Stimulated activated CD8-positive, alpha-beta memory T cell treated with anti-CD3 and anti-CD28 coated beads, Interleukin-7, amount 100 ng/mL, for 24 hours (primary cell): ENCODE data around the gene C4orf54.

Source experiments
- DNase-seq: peaks from one replicate; pipeline ENCODE4 v3.0.0-alpha.2; 2020; ENCODE audit warnings: low read depth

The C4orf54 gene

DNA sequence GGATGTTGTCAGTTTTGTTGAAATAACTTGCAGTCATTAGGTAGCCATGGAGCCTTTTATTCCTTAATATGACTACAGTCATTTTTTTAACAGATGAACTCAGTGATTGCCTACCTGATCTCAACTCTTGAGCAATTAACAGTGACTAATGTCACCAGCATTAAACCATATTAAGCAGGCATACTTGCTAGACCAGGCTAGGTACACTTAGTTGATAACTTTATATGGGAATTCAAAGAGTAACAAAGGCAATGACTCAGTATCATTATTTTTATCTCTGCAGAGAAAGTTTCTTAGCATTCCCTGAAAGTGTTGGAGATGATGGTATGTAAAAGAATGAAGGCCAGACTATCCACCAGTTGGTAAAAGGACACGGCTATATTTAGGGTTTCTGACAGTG, at the start of gene C4orf54:
Gene C4orf54 (minus strand): TSS at position 31 of the 400 bp plus-strand sequence. CDS start 3,180 bp downstream, outside the sequence.
- no peak for DNase-seq

DNA sequence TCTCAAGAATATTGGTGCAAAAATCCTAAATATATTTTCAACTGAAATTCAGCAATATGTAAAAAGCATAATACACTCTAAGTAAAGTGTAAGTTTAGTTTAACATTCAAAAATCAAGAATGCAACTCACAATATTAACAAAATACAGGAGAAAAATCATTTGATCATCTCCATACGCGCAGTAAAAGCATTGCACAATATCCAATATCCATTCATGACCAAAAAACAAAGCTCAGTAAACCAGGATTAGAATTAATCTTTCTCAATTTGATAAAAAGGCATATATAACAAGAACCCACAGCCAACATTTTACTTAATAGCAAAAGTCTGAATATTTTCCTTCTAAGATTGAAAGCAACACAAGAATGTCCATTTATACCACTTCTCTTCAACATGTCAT, 48.3 kb upstream of the C4orf54 start:
- DNase-seq: no peak

DNA sequence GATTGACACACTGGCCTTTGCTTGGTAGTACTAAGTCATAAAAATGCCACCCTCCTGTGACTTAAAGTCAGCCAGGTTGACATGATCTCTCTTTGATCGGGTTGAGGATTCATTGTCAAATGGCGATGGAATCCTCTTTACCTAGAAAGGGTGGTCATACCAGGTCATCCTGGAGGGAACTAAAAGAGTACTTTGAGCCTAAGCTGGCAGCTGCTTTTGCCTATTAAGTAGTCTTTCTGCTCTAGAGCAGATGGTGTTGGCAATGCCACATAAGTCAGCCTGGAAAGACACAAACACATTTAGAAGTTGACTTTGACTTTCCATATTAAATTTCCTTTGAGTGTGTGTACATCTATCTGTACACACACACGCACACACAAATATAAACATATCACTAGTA, 39.2 kb upstream of the C4orf54 start:
- no peak for DNase-seq

DNA sequence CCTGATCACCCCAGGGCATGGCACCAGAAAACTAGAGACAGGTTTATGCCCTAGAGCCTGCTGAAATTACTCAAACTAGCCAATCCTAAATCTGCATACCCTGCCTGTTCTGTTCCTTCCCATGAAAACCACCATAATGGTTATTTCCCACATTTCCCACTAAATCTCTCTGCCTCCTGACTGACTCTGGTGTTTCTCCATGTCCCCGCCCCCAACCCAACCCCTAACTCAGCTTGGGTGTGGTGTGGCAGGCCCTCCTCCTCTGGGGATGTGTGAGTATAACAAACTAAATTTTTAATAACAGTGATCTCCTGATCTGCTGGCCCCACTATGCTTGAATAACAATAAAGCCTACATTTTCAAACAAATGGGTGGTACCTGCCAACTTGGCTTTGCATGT, 35.5 kb upstream of the C4orf54 start:
- DNase-seq: no peak

DNA sequence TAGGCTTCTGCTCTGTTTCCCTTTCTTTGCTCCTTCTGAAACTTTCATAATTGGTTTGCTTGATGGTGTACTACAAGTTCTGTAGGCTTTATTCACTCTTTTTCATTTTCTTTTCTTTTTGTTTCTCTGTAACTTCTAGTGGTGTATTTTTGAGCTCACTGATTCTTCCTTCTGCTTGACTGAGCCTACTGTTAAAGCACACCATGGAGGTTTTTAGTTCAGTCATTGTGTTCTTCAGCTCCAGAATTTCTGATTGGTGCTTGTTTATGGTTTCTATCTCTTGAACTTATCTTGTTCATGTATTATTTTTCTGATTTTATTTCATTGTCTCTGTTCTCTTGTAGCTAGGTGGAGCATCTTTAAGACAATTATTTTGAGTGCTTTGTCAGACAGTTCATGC, 33.4 kb upstream of the C4orf54 start:
- no peak for DNase-seq

DNA sequence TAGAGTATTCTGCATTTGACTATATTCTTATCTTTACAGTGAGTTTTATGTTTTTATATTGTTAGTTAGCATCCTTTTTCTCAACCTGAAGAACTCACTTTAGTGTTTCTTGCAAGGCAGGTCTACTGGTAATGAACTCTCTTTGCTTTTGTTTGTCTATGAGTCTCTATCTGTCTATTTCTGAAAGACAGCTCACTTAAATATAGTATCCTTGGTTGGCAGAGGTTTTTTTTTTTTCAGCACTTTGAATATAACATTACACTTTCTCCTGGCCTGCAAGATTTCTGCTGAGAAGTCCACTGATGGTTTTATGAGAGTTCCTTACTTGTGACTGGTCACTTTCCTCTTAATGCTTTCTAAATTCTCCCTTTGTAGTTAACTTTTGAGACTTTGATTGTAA, 32.8 kb upstream of the C4orf54 start:
- no peak for DNase-seq

DNA sequence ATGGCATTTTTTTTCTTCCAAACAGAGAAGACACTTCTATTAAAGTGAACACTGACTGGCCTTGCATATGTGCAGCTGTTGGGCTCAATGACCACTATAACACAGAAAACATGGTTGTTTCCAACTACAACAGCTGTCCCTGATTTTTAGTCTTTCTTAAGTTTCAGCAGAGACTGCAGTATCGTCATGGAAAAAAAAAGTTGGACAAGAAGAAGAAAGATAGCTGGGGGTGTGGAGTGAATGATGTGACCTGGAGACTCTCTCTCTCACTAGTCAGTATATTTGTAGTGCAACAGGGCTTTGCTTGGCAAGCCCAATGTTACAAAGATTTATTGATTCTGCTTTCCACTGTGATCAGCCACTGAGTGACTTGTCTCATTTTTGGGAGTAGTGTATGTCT, 29.5 kb upstream of the C4orf54 start:
- no peak for DNase-seq

DNA sequence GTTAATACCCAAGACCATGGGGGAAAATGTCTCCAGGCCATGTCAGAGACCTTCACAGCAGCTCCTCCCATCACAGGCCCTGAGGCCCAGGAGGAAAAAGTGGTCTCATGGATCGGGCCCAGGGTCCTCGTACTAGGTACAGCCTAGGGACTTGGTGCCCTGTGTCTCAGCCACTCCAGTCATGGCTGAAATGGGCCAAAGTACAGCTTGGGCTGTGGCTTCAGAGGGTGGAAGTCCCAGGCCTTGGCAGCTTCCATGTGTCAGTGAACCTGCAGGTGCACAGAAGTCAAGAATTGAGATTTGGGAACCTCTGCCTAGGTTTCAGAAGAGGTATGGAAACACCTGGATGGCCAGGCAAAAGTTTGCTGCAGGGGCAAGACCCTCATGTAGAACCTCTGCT, 27.6 kb upstream of the C4orf54 start:
- DNase-seq: no peak

DNA sequence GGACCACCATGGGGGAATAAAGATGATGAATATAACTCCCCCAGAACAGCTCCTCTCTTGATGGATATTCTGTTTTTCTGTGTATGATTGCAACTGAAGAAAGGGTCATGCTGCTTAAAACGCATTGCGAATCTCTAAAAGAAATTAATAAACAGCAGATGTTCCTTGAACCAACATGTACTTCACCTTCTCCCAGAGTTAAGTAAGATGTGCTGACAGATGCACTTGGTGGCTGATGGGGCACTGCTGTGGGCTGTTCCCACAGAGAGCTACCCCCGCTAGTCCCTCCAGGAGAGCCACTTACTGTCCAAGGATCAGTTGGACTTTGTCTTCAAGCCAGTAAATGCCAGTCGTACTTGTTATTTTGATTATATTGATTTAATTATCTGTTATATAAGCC, 26.3 kb upstream of the C4orf54 start:
- no peak for DNase-seq

DNA sequence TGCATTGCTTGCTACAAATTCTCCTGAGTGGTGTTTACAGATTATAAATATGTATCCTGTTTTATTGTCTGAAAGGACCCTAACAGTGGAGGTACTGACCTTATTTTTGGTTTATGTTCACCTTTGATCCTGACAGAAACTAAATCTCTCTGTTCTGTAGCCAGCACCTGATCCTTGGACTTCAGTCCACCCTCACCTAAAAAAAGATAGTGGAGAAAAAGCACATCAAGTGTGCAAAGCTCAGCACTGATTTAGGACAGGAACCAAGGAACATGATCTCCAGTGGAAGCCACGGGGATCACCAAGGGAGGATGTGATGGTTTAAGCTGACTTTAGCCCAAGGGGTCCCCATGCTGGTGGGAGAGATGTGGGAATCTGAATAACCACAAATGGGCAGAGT, 22.3 kb upstream of the C4orf54 start:
- DNase-seq: no peak

DNA sequence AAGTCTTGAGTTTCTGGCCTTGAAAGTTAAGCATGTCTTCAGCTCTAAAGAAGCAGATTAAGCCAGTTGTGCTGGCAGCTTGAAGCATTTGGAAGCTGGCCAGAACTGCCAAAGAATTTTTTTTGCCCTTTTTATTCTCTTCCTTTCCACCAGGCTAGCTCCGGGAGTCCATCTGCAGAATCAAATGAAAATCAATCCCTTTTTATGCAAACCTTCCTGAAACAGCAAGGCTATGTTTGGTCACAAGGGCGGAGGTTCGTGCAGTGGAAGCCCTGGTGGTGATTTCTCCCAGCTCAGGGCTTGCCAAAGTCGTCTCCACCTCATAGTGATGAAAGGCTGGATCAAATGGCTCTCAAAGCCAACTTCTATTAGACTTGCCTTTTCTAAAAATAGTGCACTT, 21.6 kb upstream of the C4orf54 start:
- DNase-seq: no peak

DNA sequence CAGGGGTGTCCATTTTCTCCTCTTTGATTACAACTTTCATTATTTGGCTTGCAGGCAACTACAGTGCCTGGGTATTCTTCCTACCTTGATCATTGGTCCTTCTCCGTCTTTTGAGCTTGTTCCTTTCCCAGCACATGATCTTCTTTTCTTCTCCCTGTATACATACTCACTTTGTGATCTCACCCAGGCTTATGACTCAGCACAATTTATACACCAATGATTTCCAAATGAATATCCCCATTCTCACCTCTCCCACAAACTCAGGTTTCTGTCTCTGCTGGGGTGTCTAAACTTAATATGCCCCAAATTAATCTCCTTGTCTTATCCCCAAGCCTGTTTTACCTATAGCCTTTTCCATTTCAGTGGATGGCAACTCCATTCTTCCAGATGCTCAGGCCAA, 19.5 kb upstream of the C4orf54 start:
- DNase-seq: no peak

DNA sequence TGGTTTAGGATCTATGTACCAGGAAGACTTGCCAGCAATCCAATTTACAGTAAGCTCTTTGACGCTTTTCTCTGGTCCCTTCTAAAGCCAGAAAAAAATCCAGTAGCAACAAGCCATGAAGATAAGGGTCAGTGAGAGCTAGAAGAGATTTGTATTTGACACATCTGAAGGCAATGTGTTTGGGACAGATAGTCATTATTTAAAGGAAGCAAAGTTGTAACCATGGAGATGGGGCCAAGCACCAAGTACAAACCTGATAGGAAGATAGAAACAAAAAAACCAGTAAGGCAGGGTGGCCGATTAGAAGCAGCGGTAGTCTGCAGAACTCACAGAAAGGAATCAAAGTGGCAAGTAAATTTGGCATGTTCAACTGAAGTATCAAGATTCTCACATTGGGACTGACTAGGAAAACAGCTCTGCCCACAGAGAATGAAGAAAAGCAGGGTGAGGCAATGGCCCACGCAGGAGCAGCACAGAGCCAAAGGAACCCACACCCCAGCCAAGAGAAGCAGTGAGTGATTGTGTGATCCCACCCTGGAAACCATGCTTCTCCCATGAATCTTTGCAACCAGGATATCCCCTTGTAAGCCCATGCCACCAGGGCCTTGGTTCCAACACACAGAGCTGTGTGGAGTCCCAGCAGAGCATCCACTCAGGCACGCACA, 12.9 kb upstream of the C4orf54 start:
- DNase-seq: no peak

DNA sequence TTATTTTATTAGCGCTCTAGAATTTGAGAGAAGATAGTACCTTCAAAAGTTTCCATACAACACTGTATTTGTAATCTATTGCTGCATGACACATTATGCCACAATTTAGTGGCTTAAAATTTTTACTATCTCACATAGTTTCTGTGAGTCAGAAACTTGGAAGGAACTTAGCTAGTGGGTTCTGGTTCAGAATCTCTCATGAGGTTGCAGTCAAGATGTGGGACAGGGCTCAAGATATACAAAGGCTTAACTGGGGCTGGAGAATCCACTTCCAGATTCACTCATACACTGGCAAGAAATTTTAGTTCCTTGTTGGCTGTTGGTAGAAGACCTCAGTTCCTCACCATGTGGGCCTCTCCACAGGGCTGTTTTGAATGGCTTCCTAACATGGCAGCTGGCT, 11.5 kb upstream of the C4orf54 start:
- DNase-seq: no peak

DNA sequence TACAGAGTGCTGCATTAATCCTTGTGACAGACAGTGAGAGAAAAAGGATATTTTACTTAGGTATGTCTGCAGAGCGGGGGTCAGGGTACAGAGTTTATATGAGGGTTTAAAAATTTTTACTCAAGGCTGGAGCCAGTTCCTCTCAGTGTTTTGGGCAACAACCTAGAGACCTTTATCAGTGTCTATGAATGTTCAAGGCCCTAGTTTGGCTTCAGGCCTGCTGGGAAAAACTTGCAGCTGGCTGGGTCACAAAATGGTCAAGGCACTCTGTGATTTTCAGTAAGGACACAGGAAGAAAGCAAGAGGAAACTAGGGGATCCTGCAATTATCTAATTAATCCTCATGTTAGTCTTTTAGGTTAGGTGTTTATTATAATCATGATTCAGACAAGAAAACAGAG, 10.8 kb upstream of the C4orf54 start:
- no peak for DNase-seq

DNA sequence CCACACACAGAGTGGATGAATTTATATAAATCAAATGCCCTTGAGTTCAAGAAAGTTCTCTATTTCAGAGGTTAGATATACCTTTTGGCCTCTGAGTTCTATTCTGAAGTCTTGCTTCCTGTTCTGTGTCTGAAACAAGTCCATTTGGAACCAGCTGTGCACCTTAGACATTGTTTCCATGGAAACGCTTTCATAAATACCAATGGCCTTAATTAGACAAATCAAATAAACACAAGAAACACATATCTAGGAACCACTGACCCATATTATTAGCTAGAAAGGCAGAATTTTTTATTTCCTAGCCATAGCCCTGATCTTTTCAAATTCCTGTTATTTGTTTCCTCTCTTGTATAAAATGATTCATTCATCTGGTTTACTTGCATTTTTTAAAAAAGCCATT, 8.4 kb upstream of the C4orf54 start:
- DNase-seq: no peak

DNA sequence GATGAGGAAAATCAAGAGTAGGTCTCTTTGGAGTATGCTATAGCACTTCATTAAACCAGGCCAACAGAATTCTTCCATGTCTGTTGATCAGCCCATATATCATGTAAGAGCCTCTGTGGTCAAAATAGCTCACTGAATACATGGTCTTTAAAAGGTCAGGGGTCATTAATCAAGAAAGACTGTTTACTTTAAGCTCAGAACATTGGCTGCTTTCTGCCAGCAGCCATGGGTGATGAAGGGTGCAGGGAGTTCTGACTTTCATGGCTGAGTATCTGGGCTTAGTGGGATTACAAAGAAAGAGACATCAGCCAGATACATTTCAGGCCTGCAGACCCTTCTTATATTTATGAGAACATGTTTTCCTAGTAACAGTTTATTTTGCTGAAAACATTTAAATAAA, 7.1 kb upstream of the C4orf54 start:
- DNase-seq: no peak

DNA sequence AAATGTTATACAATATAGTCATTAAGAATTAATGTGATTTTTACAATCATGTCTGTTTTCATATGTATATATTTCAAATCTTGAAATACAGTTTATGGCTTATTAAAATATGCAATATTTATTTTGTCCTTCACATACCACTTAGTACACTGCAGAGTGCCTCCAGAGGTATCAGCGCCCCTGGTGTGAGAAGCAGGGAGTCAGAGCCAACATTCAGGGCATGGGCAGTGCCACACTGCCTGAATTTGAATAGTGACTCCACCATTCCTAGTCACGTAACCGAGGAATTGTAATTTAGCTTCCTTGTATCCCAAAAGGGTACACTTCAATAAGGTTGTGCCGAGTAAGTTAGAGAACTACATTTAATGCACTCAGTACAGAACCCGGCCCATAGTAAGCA, 4.3 kb upstream of the C4orf54 start:
- no peak for DNase-seq

DNA sequence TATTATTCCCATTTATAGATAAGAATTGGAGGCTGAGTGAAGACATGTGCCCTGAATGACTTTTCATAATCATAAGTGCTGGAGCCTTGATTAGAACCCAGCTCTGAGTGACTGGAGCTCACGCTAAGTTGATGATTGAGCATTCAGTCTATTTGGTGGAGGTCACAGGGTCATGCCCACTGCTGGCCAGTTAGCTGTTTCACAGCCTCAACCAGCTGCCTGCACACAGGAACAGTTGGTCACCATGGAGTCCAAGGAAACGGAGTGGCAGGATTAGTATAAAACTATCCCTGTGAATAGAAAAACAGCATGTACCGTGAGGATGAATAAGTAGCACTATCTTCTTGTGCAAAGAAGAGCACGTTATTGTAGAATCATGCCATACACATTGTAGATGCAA, 1.0 kb upstream of the C4orf54 start:
- no peak for DNase-seq

DNA sequence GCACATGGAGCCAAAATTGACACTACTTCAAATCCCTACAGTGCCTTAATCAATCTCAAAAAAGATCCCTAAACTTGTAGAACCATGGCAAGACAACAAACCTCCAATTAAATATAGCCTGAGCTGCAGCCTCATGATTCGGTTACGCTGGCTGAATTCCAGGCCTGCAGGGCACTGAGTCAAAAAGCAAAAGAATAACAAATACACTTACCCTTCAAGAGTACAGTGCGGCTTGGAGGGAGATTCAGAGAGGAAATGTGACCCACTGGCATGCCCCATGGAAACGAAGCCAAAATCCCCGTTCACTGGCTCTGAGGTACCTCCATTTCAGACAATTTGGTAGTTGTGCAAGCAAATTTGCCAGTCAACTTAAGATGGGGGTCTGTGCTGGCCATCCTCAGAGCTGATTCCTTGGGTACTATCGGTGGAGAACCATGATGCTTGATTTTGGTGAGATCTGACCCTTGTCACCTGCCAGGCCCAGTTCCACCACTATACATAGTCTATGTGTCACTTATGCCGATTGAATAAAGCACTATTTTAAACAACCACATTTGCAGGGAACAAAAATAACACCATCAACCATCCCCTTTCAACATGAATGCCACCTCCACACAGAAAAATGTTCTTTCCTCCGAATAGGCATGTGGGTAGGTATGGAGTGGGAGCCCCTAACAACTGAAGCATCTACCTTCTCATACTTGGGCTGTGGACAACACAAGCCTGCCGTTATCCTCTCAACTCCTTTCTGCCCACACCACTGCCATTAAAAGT, 2.1 kb downstream of the C4orf54 start:
- DNase-seq: no peak

DNA sequence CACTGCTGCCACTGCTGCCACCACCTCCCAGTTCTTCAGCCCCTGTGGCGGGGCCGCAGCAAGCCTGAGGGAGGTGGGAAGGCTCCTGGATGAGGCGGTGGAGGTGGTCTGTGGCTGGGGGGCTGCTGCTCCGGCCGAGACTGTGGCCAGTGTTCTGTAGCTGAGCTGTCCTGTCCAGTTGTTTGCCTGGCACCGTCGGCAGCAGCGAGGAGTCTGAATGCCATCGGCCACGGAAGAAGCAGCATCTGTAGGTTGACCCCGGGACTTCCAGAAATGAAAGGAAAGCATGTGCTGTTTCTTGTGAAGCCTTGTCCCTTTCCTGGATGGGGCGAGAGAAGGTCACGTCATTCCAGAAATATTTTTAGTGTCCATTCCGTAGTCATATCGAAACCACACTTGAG, 3.3 kb downstream of the C4orf54 start:
- DNase-seq: no peak

DNA sequence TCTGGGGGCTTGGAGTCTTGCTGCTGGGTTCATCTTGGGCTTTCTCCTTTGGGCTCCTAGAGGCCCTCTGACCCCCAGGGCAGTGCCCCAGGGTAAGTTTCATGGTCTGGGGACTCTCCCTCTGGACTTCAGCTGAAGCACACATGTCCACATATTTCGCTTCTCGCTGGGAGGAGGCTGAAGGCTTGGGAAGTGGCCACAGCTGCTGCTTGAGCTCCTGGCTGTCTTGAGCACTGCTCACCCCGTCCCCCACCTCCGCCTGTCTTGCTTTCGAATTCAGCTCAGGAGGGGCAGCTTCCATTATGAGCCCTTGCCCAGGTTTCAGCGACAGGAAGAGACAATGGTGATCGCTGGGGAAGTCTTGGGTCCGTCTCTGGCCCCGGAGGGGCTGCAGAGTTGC, 3.7 kb downstream of the C4orf54 start:
- DNase-seq: no peak

DNA sequence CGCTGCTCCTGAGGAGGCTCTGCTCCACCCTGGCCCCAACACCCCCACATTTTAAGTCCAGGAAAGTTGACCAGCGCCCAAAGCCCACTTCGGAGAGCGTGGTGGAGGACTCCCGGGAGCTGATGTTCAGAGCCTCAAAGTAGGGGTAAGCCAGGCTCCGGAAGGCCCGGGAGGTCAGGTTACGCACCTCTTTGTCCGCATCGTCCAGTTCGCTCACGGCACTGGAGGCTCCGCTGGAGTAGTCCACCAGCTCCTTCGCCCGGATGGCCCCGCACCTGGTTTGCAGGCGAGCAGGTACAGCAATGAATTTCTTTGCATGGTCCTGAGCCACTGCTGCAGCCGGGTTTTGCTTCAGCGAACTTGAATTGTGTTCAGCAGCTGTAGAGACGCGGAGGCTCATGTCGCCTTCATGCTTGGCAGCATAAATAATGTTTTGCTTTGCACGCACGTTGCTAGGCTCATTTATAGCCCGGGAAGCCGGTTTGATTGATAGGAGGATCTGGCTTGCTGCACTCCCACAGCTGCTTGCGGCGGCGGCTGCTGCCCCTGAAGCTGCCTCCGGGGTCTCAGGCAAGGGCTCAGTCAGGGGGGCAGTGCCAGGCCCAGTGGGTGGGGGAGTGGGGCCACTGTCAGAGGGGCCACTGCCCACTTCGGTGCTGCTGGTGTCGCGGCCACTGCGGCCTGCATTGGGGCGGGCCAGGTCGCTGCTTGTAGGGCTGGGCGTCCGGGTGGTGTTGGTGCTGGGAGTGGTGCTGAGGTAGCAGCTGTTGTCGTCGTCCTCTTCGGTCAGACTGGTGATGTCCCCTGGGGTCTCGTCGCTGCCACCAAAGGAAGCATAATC, 4.8 kb downstream of the C4orf54 start:
- DNase-seq: no peak
